ENCODE measurements around the gene MRPL46. TPM values are rescaled to one million over a fixed set of nuclear protein-coding genes. Genes with fewer than 3 reads are reported as not detected.

Gene MRPL46
- total and polyA plus RNA-seq, 2 donors (not counting 3 experiments of a cell fraction or from before 2014, with no cell fraction given): 24.5 to 30.9 TPM

DNA sequence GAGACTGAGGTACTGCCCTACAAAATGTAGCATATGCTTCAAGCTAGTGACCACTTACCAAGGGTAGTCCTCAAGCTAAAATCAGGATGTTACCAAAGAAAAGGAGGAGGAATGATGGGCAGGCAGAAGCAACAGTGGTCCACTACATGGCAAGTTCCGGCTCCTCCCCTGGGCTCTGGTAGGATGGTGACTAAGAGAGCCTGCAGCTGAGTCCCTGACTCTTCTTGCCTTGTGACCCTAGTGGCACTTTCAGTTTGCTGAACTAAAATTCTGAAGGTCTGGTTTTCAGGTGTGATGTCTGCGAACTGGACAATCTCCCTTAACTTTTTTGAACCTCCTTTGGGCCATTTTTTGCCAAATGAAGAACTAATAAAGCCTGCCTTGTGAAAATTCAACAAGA lies 40.9 kb downstream of the MRPL46 start:
- CTCF ChIA-PET: interaction anchor here (1.6 kb wide), 1 partner anchor 24 kb away, joined by 4 read pairs; no protein-coding TSS in a partner anchor
- Histone ChIP-seq H3K9me1 (replicated peaks; ENCODE audit: control insufficient read depth, extremely low read depth, insufficient read depth, low read length) (no peaks in the 10 kb centered on the region), H4K20me1 (replicated peaks; ENCODE audit: control insufficient read depth, extremely low read depth, insufficient read depth, low read length) (no peaks in the 10 kb centered on the region), H3K27me3 (ENCODE audit: control insufficient read depth in 2 of 2, insufficient read depth in 2 of 2, low read length in 2 of 2) (no peaks in the 10 kb centered on the region), H3K4me1 (ENCODE audit: control insufficient read depth, extremely low read depth, insufficient read depth, low read length) (no peaks in the 10 kb centered on the region), H3K4me3 (replicated peaks in 1 of 3; ENCODE audit: insufficient read depth in 1 of 3, low read depth in 1 of 3, low read length in 3 of 3) (no peak overlapping the region), H2AFZ (ENCODE audit: low read depth, low read length) (no peak overlapping the region), H3K9ac (replicated peaks; ENCODE audit: extremely low read depth, insufficient read depth, low read length) (no peak overlapping the region), H3K79me2 (ENCODE audit: control insufficient read depth, insufficient read depth, low read length) (no peaks in the 10 kb centered on the region), H3K36me3 (ENCODE audit: control insufficient read depth in 2 of 2, extremely low read depth in 1 of 2, insufficient read depth in 2 of 2, low read length in 2 of 2) (no peaks in the 10 kb centered on the region), H3K27ac (ENCODE audit: insufficient read depth, low read depth, low read length) (no peak overlapping the region), H3K9me3 (replicated peaks; ENCODE audit: control insufficient read depth, insufficient read depth, low read length) (no peaks in the 10 kb centered on the region), H3K4me2 (ENCODE audit: insufficient read depth, low read length) (no peak overlapping the region)
- FAIRE-seq (no peak), DNase-seq (ENCODE audit: low read depth, low spot score) (no peak)
- dilution Hi-C loops (cut with MboI; ENCODE audit: extremely low pct_ligation_motif_present, low sequenced_read_pairs) (no loop called here), intact Hi-C loops (cut with micrococcal nuclease) (no loop called here)
- POLR2A ChIA-PET: no interaction called here
- BruUV-seq (replicated peaks): no TSS peak
- TF ChIP-seq POLR2AphosphoS5 (IDR thresholded peaks at IDR 0.05; ENCODE audit: insufficient read depth, low read depth, low read length): no peak
- no peak for TF ChIP-seq JUN (IDR thresholded peaks at IDR 0.05; ENCODE audit: borderline replicate concordance, insufficient read depth, insufficient read length, low read depth)
- TF ChIP-seq, protein P1, sequence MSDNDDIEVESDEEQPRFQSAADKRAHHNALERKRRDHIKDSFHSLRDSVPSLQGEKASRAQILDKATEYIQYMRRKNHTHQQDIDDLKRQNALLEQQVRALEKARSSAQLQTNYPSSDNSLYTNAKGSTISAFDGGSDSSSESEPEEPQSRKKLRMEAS (IDR thresholded peaks at IDR 0.05; ENCODE audit: insufficient read depth, insufficient read length): no peak
- no peak for TF ChIP-seq CTCF (IDR thresholded peaks at IDR 0.05; ENCODE audit: extremely low read depth in 1 of 2, insufficient read depth in 1 of 2, low read depth in 1 of 2, low read length in 2 of 2)
- TF ChIP-seq POLR2A (IDR thresholded peaks at IDR 0.05; ENCODE audit: low read depth, low read length): no peak
- TF ChIP-seq EZH2 (IDR thresholded peaks at IDR 0.05; ENCODE audit: borderline replicate concordance, low read depth, low read length, severe bottlenecking): no peak
- no peak for TF ChIP-seq GATA2 (IDR thresholded peaks at IDR 0.05; ENCODE audit: insufficient read depth, insufficient read length, low read depth, low read length)
- no peak for TF ChIP-seq FOS (IDR thresholded peaks at IDR 0.05; ENCODE audit: borderline replicate concordance, insufficient read depth, low read length)
- TF ChIP-seq MYC (IDR thresholded peaks at IDR 0.05; ENCODE audit: low read depth, low read length): no peak

All from endothelial cell of umbilical vein (primary cell).